HG02943 (cell line): ENCODE measurements around the gene EIF4EBP3.
A peak's percentile ranks its signal among the peaks of the same experiment; 100 is the strongest.

Source experiments
- ATAC-seq: cut with Tn5 transposase; IDR thresholded peaks from one replicate; pipeline ENCODE4 v1.9.1; 2021; ENCODE audit warnings: mild to moderate bottlenecking, low read depth, moderate library complexity; ENCODE audit not compliant: unreplicated experiment

EIF4EBP3 gene

DNA sequence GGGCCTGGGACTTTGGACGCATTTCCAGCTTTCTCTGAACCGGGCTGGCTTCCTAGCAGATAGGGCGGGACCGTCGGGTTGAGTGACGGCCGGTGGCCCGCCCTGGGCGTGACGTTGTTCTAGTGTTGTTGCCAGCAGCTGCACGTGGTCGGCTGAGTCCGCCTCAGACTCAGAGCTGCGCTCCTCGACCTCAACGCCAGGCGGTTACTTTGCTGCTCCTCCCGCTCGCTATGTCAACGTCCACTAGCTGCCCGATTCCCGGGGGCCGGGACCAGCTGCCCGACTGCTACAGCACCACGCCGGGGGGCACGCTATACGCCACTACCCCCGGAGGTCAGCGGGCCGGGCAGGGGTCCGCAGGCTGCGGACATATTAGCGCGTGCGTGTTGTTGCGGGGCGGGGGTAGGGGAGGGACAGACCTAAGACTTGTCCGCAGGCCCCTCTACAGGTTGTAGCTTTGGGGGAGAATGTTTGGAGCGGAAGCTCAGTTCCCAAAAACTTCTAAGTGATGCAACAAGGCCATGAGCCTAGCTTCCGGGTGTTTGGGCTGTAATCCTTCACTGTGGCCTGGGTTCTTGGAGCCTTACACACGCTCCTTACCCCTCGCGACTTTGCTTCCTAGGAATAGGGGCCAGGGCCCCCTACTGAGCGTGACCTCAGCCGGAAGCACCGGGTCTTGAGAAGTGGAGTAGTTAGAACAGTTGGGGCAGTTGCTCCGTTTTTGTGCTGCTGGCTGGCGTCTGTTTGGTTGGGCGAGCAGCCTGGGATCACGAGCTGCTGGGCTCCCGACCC lies at the start of gene EIF4EBP3:
Gene EIF4EBP3 (plus strand): TSS at position 155 of the 792 bp plus-strand sequence. CDS start 76 bp downstream, at position 231.
- peak; percentile 96 for ATAC-seq

DNA sequence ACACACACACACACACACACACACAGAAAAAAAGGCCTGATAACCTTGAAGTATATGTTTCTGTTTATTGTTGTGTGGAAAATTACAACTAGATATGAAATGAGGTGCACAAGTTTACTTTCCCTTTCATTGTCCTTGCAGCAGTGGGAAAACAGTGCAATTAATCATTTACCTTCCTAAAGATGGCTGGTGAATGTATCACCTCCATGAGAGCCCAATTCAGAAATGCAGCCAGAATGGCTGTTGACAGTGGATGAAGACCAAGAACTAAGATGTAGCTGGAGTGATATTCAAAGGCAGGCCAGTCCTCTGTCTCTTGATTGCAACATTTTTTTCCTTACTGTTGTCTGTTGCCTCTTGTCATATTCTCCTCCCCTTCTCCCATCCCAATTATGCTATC lies 49.6 kb upstream of the EIF4EBP3 start:
- ATAC-seq, result no peak

DNA sequence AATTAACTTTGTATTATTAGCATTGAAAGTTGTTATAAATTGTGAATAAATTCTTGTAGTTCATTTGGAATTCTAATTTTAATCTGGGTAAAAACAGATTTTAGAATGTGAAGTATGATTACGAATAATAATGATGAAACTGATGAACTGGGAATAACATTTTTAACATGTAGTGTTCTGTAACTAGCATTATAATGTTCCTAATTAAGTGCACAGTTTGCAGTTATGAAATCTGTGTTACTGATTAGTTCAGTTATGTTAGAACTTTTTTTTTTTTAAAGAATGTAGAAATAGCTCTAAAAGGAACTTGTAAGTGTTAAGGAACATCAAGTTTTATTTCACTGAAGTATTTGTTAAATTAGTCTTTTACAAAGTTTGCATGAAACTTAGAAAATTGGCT lies 48.9 kb upstream of the EIF4EBP3 start:
- ATAC-seq, result no peak

DNA sequence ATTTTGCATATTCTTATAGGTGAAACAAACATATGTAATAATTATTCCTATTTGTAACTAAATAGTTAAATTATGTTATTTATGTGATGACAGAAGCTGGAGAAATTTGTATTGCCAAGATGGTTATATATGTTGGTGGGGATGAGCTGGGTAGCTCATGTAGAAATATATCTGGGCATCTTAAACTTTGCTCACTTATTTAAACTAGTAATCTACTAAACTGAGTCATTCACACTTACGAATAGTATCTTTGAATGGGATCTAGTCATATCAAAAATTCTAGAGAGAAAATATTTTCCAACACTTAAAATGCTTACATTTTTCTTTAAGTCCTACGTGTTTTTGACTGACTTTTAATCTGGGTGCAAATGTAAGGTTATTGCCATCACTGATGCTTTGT lies 44.6 kb upstream of the EIF4EBP3 start:
- no peak for ATAC-seq

DNA sequence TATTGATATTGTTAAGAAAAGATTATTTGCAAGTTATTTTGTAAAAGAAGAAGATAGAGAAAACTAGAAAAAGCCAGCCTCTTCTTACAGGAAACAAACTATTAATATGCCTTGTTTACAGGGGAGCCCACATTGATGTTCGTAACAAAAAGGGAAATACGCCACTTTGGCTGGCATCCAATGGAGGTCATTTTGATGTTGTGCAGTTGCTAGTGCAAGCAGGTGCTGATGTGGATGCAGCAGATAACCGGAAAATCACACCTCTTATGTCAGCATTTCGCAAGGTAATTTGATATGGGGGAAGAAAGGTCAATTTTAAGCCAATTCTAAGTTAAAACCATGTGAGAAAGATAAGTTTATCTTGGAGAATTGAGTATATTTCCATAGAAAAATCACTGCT lies 37.6 kb upstream of the EIF4EBP3 start:
- no peak for ATAC-seq

DNA sequence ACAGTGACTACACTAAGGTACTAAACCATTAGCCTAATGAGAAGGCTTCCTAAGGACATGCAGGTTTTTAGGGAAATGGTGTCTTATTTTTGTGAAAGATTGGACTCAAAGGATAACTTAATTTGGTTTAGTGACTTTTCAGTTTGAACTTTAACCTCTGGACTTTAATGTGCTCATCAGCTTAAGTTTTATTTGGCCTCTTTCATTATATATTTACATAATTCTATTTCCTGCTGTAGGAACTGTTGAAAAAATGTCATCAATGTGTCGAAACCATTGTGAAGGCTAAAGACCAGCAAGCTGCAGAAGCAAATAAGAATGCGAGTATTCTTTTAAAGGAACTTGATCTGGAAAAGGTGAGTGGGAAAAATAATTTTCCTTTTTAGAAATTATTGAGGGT lies 34.3 kb upstream of the EIF4EBP3 start:
- no peak for ATAC-seq

DNA sequence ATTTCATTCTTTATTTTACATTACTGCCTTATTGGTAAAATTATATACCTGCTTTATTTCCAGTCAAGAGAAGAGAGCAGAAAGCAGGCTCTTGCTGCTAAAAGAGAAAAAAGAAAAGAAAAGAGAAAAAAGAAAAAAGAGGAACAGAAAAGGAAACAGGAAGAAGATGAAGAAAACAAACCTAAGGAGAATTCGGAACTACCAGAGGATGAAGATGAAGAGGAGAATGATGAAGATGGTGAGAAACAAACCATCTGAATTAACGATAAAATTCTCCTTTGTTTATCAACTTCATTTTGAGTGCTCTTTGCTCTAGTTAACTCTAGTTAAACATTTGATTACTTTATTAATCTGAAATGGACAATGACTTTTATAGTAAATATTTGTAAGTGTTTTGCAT lies 23.5 kb upstream of the EIF4EBP3 start:
- ATAC-seq, result no peak

DNA sequence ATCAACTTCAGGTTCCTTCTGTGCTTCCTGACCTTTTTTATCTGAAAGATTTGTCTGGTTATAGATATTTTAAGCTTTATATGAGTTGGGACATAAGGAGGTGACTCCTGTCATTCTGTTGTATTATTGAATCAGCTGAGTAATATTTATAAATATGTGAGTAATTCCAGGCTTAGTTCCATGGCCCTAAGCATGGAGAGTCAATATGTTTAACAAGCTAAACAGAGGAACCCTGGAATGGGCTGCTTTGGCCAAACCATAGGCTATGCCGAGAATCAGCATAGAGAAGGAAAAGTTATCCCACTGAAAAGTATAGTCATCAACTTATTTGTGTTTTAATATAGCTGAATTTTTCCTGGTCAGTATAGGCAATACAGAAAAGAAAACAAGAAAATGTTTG lies 7.2 kb upstream of the EIF4EBP3 start:
- no peak for ATAC-seq

DNA sequence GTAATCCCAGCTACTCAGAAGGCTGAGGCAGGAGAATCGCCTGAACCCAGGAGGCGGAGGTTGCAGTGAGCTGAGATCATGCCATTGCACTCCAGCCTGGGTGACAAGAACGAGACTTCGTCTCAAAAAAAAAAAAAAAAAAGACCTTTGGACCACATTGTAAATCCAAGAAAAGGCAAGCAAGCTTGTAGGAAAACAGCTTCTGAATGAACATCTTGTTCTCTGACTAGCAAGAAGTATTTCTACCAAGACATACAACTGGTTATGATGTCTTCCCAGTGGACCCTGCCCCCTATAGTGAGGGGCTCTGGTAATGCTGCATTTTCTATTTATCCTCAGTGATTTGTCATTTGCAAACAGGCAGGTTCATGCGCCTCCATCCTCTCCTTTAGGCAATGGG lies 4.5 kb upstream of the EIF4EBP3 start:
- ATAC-seq, result no peak

DNA sequence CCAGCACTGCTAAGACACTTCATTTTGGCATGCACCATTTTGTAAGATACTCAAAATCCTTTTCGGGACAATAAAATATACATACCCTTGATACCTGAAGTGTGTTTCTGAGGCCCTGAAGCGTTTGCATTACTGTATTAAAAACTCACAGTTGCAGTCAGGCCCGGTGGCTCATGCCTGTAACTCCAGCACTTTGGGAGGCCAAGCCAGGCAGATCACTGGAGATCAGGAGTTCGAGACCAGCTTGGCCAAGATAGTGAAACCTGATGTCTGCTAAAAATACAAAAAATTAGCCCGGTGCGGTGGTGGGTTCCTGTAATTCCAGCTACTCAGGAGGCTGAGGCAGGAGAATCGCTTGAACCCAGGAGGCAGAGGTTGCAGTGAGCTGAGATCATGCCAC lies 2.5 kb upstream of the EIF4EBP3 start:
- ATAC-seq, result no peak

DNA sequence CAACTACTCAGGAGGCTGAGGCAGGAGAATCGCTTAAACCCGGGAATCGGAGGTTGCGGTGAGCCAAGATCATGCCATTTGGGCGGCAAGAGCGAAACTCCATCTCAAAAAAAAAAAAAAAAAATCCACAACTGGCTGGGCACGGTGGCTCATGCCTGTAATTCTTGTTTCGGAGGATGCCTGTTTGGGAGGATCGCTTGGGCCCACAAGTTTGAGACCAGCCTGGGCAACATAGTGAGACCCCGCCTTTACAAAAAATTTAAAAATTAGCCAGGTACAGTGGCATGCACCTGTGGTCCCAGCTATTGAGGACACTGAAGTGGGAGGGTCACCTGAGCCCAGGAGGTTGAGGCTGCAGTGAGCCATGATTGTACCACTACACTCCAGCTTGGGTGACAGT lies 1.9 kb upstream of the EIF4EBP3 start:
- no peak for ATAC-seq

DNA sequence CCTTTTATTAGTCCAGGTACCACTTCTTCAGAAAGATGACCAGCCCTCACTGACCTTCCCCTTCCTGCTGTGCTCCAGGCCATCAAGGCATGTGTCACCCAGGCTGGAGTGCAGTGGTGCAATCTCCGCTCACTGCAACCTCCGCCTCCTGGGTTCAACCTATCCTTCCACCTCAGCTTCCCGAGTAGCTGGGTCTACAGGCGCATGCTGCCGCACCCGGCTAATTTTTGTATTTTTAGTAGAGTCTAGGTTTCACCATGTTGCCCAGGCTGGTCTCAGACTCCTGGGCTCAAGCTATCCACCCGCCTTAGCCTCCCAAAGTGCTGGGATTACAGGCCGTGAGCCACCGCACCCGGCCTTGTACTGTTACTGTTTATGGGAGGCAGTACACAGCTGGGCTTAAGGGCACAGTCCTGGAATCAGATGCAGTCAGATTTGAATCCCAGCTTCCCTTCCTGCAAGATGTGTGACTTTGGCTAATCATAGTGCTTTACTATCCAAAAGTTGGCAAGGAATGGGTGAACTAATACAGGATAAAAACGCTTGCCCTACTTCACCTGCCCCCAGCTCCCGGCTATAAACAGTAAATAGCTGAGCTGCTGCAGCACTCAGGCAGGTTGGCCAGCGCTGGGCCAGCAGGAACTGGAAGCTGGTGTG lies 483 bp upstream of the EIF4EBP3 start:
- ATAC-seq, result no peak

DNA sequence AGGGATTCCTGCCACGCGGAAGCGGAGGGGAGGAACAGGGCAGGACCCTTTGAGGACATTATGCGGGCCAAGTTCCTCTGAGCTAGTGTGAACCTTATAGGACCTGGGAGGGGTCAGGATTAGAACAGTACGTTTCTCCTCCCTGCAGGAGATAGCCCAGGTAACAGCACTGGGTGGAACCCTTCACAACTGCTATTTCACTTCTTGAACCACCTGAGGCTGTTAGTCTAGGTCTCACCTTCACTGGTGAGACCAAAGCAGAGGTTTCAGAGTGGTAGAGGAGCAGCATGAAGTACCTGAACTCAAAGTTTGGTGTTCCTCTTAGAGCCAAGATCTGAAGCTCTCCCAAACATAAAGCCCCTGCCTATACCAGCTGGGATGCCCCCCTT lies 832 bp downstream of the EIF4EBP3 start:
- ATAC-seq, result no peak

DNA sequence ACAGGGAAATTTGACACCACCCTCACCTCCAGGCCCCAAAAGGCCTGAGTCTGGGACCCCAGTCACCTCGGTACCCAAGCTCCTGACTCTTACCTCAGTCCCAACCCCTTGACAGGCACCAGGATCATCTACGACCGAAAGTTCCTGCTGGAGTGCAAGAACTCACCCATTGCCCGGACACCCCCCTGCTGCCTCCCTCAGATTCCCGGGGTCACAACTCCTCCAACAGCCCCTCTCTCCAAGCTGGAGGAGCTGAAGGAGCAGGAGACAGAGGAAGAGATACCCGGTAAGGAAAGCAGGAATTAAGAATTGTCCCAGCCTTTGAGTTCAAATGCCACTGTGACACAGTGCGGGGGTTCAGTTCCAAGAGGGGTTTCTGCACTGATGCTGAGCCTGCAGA lies 1.3 kb downstream of the EIF4EBP3 start:
- ATAC-seq, result no peak

DNA sequence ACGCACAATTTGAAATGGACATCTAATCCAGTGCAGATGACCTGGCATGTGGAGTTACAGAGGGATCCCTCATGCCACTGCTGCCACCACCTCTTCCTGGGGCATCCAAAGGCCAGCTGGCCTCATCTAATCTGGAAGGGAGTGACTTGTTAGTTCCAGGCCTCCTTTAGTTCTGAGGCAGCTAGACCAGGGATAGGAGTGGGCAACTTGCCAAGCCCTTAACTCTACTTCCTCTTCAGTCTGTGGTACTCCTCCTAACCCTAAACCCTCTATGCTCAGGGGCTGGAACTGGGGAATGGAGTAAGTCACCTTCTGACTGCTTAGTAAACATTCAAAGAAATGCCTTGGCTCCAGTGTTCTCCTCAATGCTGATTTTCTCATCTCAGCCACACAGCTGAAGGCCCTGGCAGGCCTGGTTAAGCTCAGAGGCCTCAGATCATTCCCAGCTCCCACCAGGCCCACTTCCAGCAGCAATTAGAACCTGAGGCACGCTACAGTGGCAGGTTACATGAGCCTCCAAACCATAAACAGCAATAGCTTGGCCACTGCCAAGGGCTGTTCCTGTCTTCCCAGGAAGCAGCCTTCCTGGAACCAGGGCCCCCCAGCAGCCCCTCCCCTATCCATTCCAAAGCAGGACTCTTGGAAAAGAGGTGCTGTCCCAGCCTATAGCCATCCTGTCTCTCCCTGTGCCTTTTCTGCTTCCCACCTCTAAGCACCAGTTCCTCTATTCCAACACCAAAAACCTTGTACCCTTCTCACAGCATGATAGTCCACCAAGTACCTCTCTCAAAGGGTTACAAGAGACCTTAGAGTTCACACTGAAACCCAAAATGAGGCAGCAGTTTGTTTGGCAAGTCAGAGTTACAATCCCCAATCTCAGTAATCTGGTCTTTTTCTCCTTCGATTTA lies 2.0 kb downstream of the EIF4EBP3 start:
- no peak for ATAC-seq

DNA sequence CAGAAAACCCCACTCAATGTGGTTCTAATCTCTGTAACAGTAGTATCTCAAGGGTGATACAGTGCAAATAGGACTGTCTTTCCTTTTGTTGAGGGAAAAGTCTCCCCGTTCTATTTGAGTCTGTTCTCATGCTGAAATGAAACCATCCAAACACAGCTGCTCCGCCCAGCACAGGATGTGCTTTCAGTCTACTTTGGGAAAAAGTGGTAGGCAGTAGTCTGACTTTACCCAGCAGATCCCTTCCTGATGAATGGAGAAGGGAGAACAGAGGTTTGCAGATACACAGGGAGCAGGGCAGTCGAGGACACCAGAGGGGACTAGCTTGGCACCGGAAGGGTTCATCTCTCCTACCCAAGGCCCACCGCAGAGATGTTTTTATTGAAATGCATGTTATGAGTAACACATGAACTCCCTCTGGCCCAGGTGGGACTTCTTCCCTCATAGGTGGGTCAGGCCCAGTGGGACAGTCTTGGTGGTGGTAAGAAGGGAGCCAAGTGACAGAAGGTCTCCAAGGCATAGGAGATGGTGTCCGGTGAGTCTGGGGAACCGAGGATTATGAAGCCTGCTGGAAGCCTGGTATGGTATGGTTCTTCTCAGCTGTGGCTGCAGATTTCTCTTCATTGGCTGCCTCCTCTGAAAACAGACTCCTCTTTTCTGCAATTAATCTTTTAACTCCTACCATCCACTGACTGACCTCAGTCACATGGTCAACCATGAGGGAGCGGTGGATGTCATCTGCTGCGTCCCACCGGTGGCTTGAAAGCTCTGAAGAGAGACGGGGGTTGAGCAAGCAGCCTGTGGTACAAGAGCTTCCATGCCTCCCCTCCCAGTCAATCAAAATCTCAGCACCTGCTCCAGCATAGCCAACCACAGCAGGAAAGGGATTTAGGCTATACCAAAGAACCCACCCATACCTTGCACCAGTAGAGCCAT lies 3.0 kb downstream of the EIF4EBP3 start:
- no peak for ATAC-seq

DNA sequence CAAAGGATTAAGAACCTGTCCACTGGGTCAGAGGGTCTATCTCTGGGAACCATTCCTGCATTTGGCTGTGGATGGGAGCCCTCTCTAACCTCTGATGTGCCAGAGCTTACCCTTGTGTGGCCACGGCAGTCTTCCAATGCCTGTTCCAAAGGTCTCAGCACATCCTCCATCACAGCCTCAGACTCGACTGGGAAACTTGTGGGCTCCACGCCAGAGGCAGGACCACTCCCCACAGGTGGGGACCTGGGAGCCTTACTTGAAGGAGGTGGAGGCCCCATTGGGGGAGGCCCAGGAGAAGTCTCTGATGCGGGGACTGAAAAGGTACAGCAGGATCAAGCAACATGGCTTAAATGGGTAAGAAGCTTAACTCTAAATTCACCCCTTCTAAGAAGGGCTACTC lies 4.4 kb downstream of the EIF4EBP3 start:
- no peak for ATAC-seq

DNA sequence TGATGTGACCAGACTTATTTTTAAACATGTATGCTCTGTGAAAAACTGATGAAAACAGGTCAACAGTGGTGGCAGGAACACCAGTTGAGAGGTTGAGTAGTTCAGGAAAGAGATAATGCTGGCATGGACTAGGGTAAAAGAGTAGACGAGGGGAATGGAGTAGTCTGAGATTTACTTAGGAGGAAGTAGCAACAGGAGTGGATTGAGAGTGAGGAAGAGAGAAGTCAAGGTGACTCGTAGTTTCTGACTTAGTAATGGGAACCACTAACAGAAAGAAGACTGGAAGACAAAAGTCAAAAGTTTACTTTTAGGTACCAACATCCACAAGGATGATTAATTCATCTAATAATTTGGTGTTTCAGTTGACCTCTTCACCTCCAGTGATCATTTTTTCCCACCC lies 6.2 kb downstream of the EIF4EBP3 start:
- no peak for ATAC-seq

DNA sequence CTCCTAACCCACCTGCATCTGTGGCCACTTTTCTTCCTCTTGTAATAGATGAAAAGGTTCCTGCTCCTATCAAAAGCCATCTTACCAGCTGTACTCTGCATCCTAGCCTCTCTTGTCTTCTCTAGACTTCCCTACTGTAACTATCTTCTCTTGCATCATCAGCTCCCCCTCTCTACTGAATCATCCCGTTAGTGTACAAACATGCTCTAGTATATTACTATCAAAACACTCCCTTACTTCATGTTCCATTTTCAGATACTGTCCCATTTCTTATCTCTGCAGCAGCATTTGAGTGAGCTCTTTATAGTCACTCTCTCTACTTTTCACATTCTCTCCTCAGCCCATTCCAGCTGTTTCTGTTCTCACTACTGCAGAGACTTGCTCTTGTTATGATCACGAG lies 7.0 kb downstream of the EIF4EBP3 start:
- ATAC-seq, result no peak

DNA sequence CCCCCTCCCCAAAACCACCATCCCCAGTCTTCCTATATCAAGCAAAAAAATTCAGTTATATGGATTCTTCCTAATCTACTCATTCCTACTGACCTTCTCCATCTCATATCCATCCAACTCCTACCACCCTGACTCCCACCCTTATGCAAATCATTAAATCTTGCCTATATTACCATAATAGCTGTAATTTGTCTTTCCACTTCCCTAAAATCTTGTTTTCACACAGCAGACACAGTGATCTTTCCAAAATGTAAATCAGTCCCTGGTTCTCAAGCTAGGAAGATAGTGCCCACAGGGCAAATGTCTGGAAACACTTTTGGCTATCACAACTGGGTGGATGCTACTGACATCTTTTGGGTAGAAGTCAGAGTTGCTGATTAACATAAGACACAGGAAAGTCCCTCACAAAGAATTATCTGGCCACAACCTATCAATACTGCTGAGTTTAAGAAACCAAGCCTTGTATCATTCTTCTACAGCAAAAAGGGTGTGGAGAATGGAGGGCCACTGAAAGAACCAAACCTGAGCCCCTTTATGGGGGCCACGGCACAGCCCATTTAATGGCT lies 8.4 kb downstream of the EIF4EBP3 start:
- no peak for ATAC-seq
